ENCODE results near the gene TPSAB1. TPM values are rescaled to one million over a fixed set of nuclear protein-coding genes. Genes with fewer than 3 reads are reported as not detected.
"Not testable (repeated sequence)": the region's sequence is repeated elsewhere in the genome, so short reads cannot be mapped to it uniquely, and the experiment has no call there.

Gene TPSAB1
- polyA plus RNA-seq, 3 donors = not detected

DNA sequence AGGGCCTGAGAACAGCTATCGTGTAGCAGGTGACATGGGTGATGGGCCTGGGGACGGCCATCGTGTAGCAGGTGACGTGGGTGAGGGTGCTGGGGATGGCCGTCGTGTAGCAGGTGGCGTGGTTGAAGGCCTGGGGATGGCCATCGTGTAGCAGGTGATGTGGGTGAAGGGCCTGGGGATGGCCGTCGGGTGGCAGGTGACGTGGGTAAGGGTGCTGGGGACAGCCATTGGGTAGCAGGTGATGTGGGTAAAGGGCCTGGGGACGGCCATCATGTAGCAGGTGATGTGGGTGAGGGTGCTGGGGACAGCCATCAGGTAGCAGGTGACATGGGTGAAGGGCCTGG, 30.8 kb downstream of the TPSAB1 start:
- Histone ChIP-seq H3K9ac (ENCODE audit: insufficient read depth, low read length, poor library complexity, severe bottlenecking) (no peak overlapping the region), H4K20me1 (ENCODE audit: insufficient read depth, low read length) (no peaks in the 10 kb centered on the region), H3K9me3 (replicated peaks in 1 of 2; ENCODE audit: control insufficient read depth in 1 of 2, insufficient read depth in 1 of 2, low read length in 2 of 2) (no peaks in the 10 kb centered on the region), H3K4me1 (ENCODE audit: control insufficient read depth in 1 of 2, insufficient read depth in 2 of 2, low read length in 2 of 2) (no peaks in the 10 kb centered on the region), H2AFZ (ENCODE audit: insufficient read depth, low read depth, low read length, poor library complexity, severe bottlenecking) (no peak overlapping the region), H3K27me3 (ENCODE audit: control insufficient read depth in 2 of 2, insufficient read depth in 2 of 2, low read length in 2 of 2) (no peaks in the 10 kb centered on the region), H3K4me3 (replicated peaks in 1 of 3; ENCODE audit: low read depth in 2 of 3, low read length in 3 of 3) (no peak overlapping the region), H3K4me2 (replicated peaks; ENCODE audit: extremely low read depth, low read length, poor library complexity, severe bottlenecking) (no peak overlapping the region), H3K36me3 (replicated peaks in 1 of 2; ENCODE audit: control insufficient read depth in 1 of 2, insufficient read depth in 2 of 2, low read length in 2 of 2) (no peaks in the 10 kb centered on the region), H3K79me2 (ENCODE audit: insufficient read depth, low read length) (no peaks in the 10 kb centered on the region), H3K27ac (ENCODE audit: low read depth in 1 of 2, low read length in 2 of 2) (no peak overlapping the region)
- intact Hi-C loops (cut with micrococcal nuclease) = no loop called here
- H3K27ac Mint-ChIP-seq = no peak overlapping the region
- 82% methylated on average over 11 of the region's 12 CpGs for whole genome bisulfite sequencing (ENCODE audit: insufficient coverage)
- no peak for DNase-seq
- H3K4me1 Mint-ChIP-seq = no peaks in the 10 kb centered on the region
- H3K9me3 Mint-ChIP-seq = peaks cover 0 to 13% (median 6%) of the 10 kb centered on the region in 7 donors
- peaks cover 7 to 16% (median 14%) of the 10 kb centered on the region in 3 donors for H3K27me3 Mint-ChIP-seq (ENCODE audit: low read depth in 3 of 3)
- no peak overlapping the region for H3K4me3 Mint-ChIP-seq
- H3K36me3 Mint-ChIP-seq = no peaks in the 10 kb centered on the region
- TF ChIP-seq, protein P1, sequence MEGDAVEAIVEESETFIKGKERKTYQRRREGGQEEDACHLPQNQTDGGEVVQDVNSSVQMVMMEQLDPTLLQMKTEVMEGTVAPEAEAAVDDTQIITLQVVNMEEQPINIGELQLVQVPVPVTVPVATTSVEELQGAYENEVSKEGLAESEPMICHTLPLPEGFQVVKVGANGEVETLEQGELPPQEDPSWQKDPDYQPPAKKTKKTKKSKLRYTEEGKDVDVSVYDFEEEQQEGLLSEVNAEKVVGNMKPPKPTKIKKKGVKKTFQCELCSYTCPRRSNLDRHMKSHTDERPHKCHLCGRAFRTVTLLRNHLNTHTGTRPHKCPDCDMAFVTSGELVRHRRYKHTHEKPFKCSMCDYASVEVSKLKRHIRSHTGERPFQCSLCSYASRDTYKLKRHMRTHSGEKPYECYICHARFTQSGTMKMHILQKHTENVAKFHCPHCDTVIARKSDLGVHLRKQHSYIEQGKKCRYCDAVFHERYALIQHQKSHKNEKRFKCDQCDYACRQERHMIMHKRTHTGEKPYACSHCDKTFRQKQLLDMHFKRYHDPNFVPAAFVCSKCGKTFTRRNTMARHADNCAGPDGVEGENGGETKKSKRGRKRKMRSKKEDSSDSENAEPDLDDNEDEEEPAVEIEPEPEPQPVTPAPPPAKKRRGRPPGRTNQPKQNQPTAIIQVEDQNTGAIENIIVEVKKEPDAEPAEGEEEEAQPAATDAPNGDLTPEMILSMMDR (IDR thresholded peaks at IDR 0.05) = no peak

DNA sequence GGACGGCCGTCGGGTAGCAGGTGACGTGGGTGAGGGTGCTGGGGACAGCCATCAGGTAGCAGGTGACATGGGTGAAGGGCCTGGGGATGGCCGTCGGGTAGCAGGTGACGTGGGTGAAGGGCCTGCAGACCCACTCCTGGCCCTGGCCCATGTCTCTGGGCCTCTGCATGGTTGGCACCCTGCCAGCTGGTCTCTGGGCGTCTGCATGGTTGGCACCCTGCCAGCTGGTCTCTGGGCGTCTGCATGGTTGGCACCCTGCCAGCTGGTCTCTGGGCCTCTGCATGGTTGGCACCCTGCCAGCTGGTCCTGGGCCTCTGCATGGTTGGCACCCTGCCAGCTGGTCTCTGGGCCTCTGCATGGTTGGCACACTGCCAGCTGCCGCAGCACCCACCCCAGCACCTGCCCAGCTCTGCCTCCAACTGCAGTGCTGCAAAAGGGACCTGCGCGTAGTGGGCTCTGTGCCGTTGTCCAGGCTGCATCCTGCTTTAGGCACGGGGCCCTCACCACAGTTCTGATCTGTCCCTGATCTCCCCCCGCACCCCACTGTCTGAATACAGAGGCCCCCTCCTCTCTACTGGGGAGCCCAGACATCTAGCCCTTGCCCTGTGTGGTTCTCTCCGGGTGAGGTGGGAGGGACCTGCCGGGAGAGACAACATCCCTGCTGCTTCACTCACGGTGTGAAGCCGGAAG, 31.4 kb downstream of the TPSAB1 start:
- H3K4me3 ChIP-seq (replicated peaks in 1 of 3; ENCODE audit: low read depth in 2 of 3, low read length in 3 of 3); H3K9ac ChIP-seq (ENCODE audit: insufficient read depth, low read length, poor library complexity, severe bottlenecking); H3K36me3 ChIP-seq (replicated peaks in 1 of 2; ENCODE audit: control insufficient read depth in 1 of 2, insufficient read depth in 2 of 2, low read length in 2 of 2); DNase-seq; H3K4me3 Mint-ChIP-seq; H3K4me1 ChIP-seq (ENCODE audit: control insufficient read depth in 1 of 2, insufficient read depth in 2 of 2, low read length in 2 of 2); H3K27ac ChIP-seq (ENCODE audit: low read depth in 1 of 2, low read length in 2 of 2); H4K20me1 ChIP-seq (ENCODE audit: insufficient read depth, low read length); H3K4me1 Mint-ChIP-seq; H3K27ac Mint-ChIP-seq; intact Hi-C loops (cut with micrococcal nuclease); H3K9me3 ChIP-seq (replicated peaks in 1 of 2; ENCODE audit: control insufficient read depth in 1 of 2, insufficient read depth in 1 of 2, low read length in 2 of 2); H3K79me2 ChIP-seq (ENCODE audit: insufficient read depth, low read length); H2AFZ ChIP-seq (ENCODE audit: insufficient read depth, low read depth, low read length, poor library complexity, severe bottlenecking); H3K36me3 Mint-ChIP-seq; H3K27me3 ChIP-seq (ENCODE audit: control insufficient read depth in 2 of 2, insufficient read depth in 2 of 2, low read length in 2 of 2); H3K4me2 ChIP-seq (replicated peaks; ENCODE audit: extremely low read depth, low read length, poor library complexity, severe bottlenecking): not testable (repeated sequence)
- H3K9me3 Mint-ChIP-seq = peaks cover 0 to 10% (median 4%) of the 10 kb centered on the region in 7 donors
- WGBS (ENCODE audit: insufficient coverage) = 39% methylated on average over 17 of the region's 19 CpGs
- H3K27me3 Mint-ChIP-seq (ENCODE audit: low read depth in 3 of 3) = peaks cover 7 to 17% (median 11%) of the 10 kb centered on the region in 3 donors
